ENCODE results near the gene DNAAF3. TPM values are rescaled to one million over a fixed set of nuclear protein-coding genes. Genes with fewer than 3 reads are reported as not detected.

The DNAAF3 gene
- total RNA-seq, 2 experiments from 2014 or later, result not detected

DNA sequence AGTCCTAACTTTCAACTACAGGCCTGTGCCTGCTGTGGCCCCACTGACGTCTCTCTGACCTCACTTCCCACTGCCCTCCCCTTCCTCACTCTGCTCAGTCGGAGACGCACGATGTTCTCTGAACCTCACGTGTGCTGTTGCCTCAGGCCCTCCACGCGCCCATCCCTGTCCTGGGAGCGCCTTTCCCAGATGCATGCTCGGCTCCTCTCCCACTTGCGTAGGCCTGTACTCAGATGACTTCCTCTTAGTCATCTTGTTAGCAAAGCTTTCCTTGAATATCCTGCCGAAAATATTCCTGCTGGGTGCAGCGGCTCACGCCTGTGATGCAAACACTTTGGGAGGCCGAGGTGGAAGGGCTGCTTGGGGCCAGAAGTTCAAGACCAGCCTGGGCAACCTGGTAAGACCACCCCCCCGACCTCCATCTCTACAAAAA, 23.0 kb upstream of the DNAAF3 start:
- H3K36me3 ChIP-seq (ENCODE audit: insufficient read depth, low read length), result no peaks in the 10 kb centered on the region
- CTCF ChIA-PET, result no interaction called here
- Mint-ChIP-seq H3K4me3 (no peak overlapping the region), H3K27me3 (peaks cover 11% of the 10 kb centered on the region), H3K36me3 (ENCODE audit: low read depth) (no peaks in the 10 kb centered on the region), H3K27ac (no peak overlapping the region), H3K9me3 (no peaks in the 10 kb centered on the region), H3K4me1 (ENCODE audit: low read depth) (no peaks in the 10 kb centered on the region)
- H3K27ac ChIP-seq (ENCODE audit: low read depth in 1 of 2, low read length in 2 of 2), result no peak overlapping the region
- peaks cover 4 to 7% of the 10 kb centered on the region in 2 experiments for H3K27me3 ChIP-seq (ENCODE audit: control insufficient read depth in 1 of 2, insufficient read depth in 2 of 2, low read length in 2 of 2)
- DNase-seq, result no peak
- no peaks in the 10 kb centered on the region for H3K9me3 ChIP-seq (ENCODE audit: control insufficient read depth in 1 of 2, insufficient read depth in 1 of 2, low read length in 2 of 2)
- POLR2A ChIA-PET, result no interaction called here
- no peaks in the 10 kb centered on the region for H3K4me1 ChIP-seq (ENCODE audit: insufficient read depth, low read length)
- intact Hi-C loops (cut with DNase I, micrococcal nuclease), result no loop called here
- no peak overlapping the region for H3K4me3 ChIP-seq (ENCODE audit: low read length)
- no peak for ATAC-seq (ENCODE audit: poor library complexity)
- TF ChIP-seq CTCF (IDR thresholded peaks at IDR 0.05), result no peak

DNA sequence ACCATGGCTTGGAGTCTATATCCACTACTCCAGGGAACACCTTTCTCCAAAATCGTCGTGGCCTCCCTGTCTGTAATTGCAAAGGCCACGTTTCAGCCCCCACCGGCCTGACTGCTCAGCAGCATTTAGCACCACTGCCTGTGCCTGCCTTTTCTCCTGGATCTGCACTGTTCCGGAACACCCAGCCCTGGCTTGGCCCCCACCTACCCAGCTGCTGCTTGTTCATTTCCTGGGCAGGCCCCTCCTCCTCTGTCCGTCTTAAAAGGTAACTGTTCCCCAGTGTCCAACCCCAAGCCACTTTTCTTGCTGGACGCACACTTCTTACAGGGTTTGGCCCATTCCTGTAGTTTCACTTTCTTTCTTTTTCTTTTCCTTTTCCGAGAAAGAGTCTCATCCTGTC, 22.2 kb upstream of the DNAAF3 start:
- CTCF ChIA-PET, result no interaction called here
- peaks cover 4 to 5% of the 10 kb centered on the region in 2 experiments for H3K27me3 ChIP-seq (ENCODE audit: control insufficient read depth in 1 of 2, insufficient read depth in 2 of 2, low read length in 2 of 2)

DNA sequence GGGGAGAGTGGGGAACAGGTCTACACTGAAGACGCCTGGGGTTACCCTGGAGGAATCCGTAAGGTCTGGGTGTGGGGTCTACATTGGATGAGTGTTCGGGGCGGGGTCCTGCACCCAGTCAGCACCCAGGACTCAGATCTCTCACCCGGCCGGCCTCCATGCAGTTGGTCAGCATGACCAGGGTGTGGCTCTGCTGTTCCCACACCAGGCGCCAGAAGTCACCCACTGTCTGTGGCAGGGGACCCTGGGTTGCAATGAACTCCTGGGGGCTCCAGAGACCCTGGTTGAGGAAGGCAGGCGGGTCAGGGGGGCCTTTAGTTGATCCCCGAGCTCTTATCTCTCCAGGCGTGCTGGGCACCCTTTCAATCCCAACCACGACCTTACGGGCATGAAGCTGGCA, 19.7 kb upstream of the DNAAF3 start:
- peaks cover 21 to 22% of the 10 kb centered on the region in 2 experiments for H3K27me3 ChIP-seq (ENCODE audit: control insufficient read depth in 1 of 2, insufficient read depth in 2 of 2, low read length in 2 of 2)
- ATAC-seq (ENCODE audit: poor library complexity), result no peak
- Mint-ChIP-seq H3K27ac (no peak overlapping the region), H3K4me1 (ENCODE audit: low read depth) (no peaks in the 10 kb centered on the region), H3K4me3 (no peak overlapping the region), H3K27me3 (peaks cover 31% of the 10 kb centered on the region), H3K9me3 (no peaks in the 10 kb centered on the region), H3K36me3 (ENCODE audit: low read depth) (no peaks in the 10 kb centered on the region)
- no peak for DNase-seq
- no peak overlapping the region for H3K27ac ChIP-seq (ENCODE audit: low read depth in 1 of 2, low read length in 2 of 2)
- intact Hi-C loops (cut with DNase I, micrococcal nuclease), result no loop called here
- H3K36me3 ChIP-seq (ENCODE audit: insufficient read depth, low read length), result no peaks in the 10 kb centered on the region
- no peak for TF ChIP-seq CTCF (IDR thresholded peaks at IDR 0.05)
- H3K9me3 ChIP-seq (ENCODE audit: control insufficient read depth in 1 of 2, insufficient read depth in 1 of 2, low read length in 2 of 2), result peaks cover 0 to 10% of the 10 kb centered on the region in 2 experiments
- no peak overlapping the region for H3K4me3 ChIP-seq (ENCODE audit: low read length)
- ChIA-PET CTCF (no interaction called here), POLR2A (no interaction called here)
- no peaks in the 10 kb centered on the region for H3K4me1 ChIP-seq (ENCODE audit: insufficient read depth, low read length)

More for the DNA sequence above, 22.2 kb upstream of the DNAAF3 start:
- H3K9me3 Mint-ChIP-seq, result no peaks in the 10 kb centered on the region
- no peak for ATAC-seq (ENCODE audit: poor library complexity)
- POLR2A ChIA-PET, result no interaction called here
- no peak for TF ChIP-seq CTCF (IDR thresholded peaks at IDR 0.05)
- Histone ChIP-seq H3K36me3 (ENCODE audit: insufficient read depth, low read length) (no peaks in the 10 kb centered on the region), H3K9me3 (ENCODE audit: control insufficient read depth in 1 of 2, insufficient read depth in 1 of 2, low read length in 2 of 2) (no peaks in the 10 kb centered on the region), H3K27ac (ENCODE audit: low read depth in 1 of 2, low read length in 2 of 2) (no peak overlapping the region), H3K4me3 (ENCODE audit: low read length) (no peak overlapping the region), H3K4me1 (ENCODE audit: insufficient read depth, low read length) (no peaks in the 10 kb centered on the region)
- H3K27ac Mint-ChIP-seq, result no peak overlapping the region
- H3K27me3 Mint-ChIP-seq, result peaks cover 14% of the 10 kb centered on the region
- no peak overlapping the region for H3K4me3 Mint-ChIP-seq
- no peaks in the 10 kb centered on the region for H3K36me3 Mint-ChIP-seq (ENCODE audit: low read depth)
- no peaks in the 10 kb centered on the region for H3K4me1 Mint-ChIP-seq (ENCODE audit: low read depth)
- DNase-seq, result no peak
- intact Hi-C loops (cut with DNase I, micrococcal nuclease), result no loop called here

All from CD4-positive, alpha-beta T cell (primary cell).